HEK293 (cell line): Measurements from ENCODE around the gene CPN1.
"Not testable (repeated sequence)": the region's sequence is repeated elsewhere in the genome, so short reads cannot be mapped to it uniquely, and the experiment has no call there.

Experiments
- CTCF ChIA-PET: fragments of 350-600 bp; formaldehyde crosslinking; extraction: SDS; loops from one replicate; lab custom pipeline; 2021; ENCODE audit warnings: antibody characterized with exemption; lab: Yijun Ruan, JAX
- POLR2A ChIA-PET: fragments of 300-600 bp; formaldehyde crosslinking; extraction: SDS; loops from one replicate; lab custom pipeline; 2020; ENCODE audit warnings: antibody characterized with exemption, inconsistent platforms; lab: Yijun Ruan, JAX
- H3K27ac ChIP-seq: fragments of 200-500 bp; sonication (Bioruptor generic); 2 replicates; pipeline ENCODE4 v1.5.1; 2014; ENCODE audit warnings: low read depth, low read length, control low read depth, inconsistent platforms; ENCODE audit errors: extremely low read depth
- H3K36me3 ChIP-seq, 2 experiments: fragments of 200-500 bp in 1 of 2; sonication (Bioruptor generic) in 1 of 2; 1 replicate in 1 of 2; 2 replicates in 1 of 2; pipeline ENCODE4 v1.5.1; 2014 to 2017; ENCODE audit warnings: inconsistent platforms in 2 of 2, low read length in 2 of 2; ENCODE audit not compliant: control insufficient read depth in 2 of 2, insufficient read depth in 1 of 2
- H3K4me1 ChIP-seq: fragments of 200-500 bp; sonication (Bioruptor generic); 2 replicates; pipeline ENCODE4 v1.5.1; 2014; ENCODE audit warnings: mild to moderate bottlenecking, low read length, inconsistent platforms; ENCODE audit not compliant: control insufficient read depth, insufficient read depth
- H3K4me3 ChIP-seq: 2 replicates; pipeline ENCODE4 v1.5.1; 2011; ENCODE audit warnings: low read depth, mild to moderate bottlenecking, control low read depth, low read length, moderate library complexity
- H3K9me3 ChIP-seq: fragments of 200-500 bp; sonication (Bioruptor generic); 2 replicates; pipeline ENCODE4 v1.5.1; 2014; ENCODE audit warnings: low read depth, low read length, inconsistent platforms; ENCODE audit not compliant: control insufficient read depth, insufficient read depth
- EGR2 ChIP-seq: fragments of 450-650 bp; formaldehyde crosslinking; IDR thresholded peaks from 2 replicates; pipeline ENCODE4 v1.5.1; 2016; ENCODE audit warnings: low read depth, missing biosample characterization, missing genetic modification characterization
- KLF8 ChIP-seq: fragments of 450-650 bp; formaldehyde crosslinking; IDR thresholded peaks from 2 replicates; pipeline ENCODE4 v1.5.1; 2016; ENCODE audit warnings: missing biosample characterization, missing genetic modification characterization
- WT1 ChIP-seq: fragments of 450-650 bp; formaldehyde crosslinking; IDR thresholded peaks from 2 replicates; pipeline ENCODE4 v1.5.1; 2016; ENCODE audit warnings: missing biosample characterization, missing genetic modification characterization
- YY1 ChIP-seq: fragments of 450-650 bp; formaldehyde crosslinking; IDR thresholded peaks from 2 replicates; pipeline ENCODE4 v1.5.1; 2018; ENCODE audit warnings: missing biosample characterization, missing genetic modification characterization
- ZIC2 ChIP-seq: fragments of 450-650 bp; formaldehyde crosslinking; IDR thresholded peaks from 2 replicates; pipeline ENCODE4 v1.5.1; 2016; ENCODE audit warnings: missing biosample characterization, missing genetic modification characterization
- ZNF121 ChIP-seq: fragments of 450-650 bp; formaldehyde crosslinking; IDR thresholded peaks from 2 replicates; pipeline ENCODE4 v1.5.1; 2016; ENCODE audit warnings: missing biosample characterization, missing genetic modification characterization
- ZNF529 ChIP-seq: fragments of 450-650 bp; formaldehyde crosslinking; IDR thresholded peaks from 2 replicates; pipeline ENCODE4 v1.5.1; 2017; ENCODE audit warnings: missing genetic modification characterization, missing biosample characterization; ENCODE audit not compliant: insufficient replicate concordance
- ZNF555 ChIP-seq: fragments of 450-650 bp; formaldehyde crosslinking; conservative IDR thresholded peaks from 2 replicates; pipeline ENCODE4 v1.5.1; 2017; ENCODE audit warnings: missing biosample characterization, mild to moderate bottlenecking, missing genetic modification characterization, inconsistent platforms
- ZNF626 ChIP-seq: fragments of 450-650 bp; sonication (Bioruptor Pico); formaldehyde crosslinking; IDR thresholded peaks from 2 replicates; pipeline ENCODE4 v1.5.1; 2018; ENCODE audit warnings: missing biosample characterization, missing genetic modification characterization, inconsistent platforms
- ZNF629 ChIP-seq: fragments of 450-650 bp; formaldehyde crosslinking; IDR thresholded peaks from 2 replicates; pipeline ENCODE4 v1.5.1; 2017; ENCODE audit warnings: missing biosample characterization, missing genetic modification characterization
- ZNF701 ChIP-seq: fragments of 450-650 bp; formaldehyde crosslinking; IDR thresholded peaks from 2 replicates; pipeline ENCODE4 v1.5.1; 2016; ENCODE audit warnings: missing biosample characterization, missing genetic modification characterization
- ZSCAN30 ChIP-seq: fragments of 450-650 bp; IDR thresholded peaks from 2 replicates; pipeline ENCODE4 v1.5.1; 2018; ENCODE audit warnings: missing biosample characterization, mild to moderate bottlenecking, missing genetic modification characterization, moderate library complexity
- TF ChIP-seq, protein P1 (sequence below): fragments of 450-650 bp; formaldehyde crosslinking; IDR thresholded peaks from 2 replicates; pipeline ENCODE4 v1.5.1; 2016; ENCODE audit warnings: missing biosample characterization, missing genetic modification characterization
- TF ChIP-seq, protein P2 (sequence below): fragments of 450-650 bp; formaldehyde crosslinking; IDR thresholded peaks from 2 replicates; pipeline ENCODE4 v1.5.1; 2017; ENCODE audit warnings: missing biosample characterization, missing genetic modification characterization
- TF ChIP-seq, protein P3 (sequence below): fragments of 450-650 bp; formaldehyde crosslinking; IDR thresholded peaks from 2 replicates; pipeline ENCODE4 v1.5.1; 2017; ENCODE audit warnings: missing biosample characterization, missing genetic modification characterization
- TF ChIP-seq, protein P4 (sequence below): sonication (generic); formaldehyde crosslinking; IDR thresholded peaks from 2 replicates; pipeline ENCODE4 v1.8.1; 2022; ENCODE audit warnings: mild to moderate bottlenecking, moderate library complexity, missing genetic modification reagents
- TF ChIP-seq, protein P5 (sequence below): fragments of 450-650 bp; formaldehyde crosslinking; IDR thresholded peaks from 2 replicates; pipeline ENCODE4 v1.5.1; 2016; ENCODE audit warnings: missing biosample characterization, missing genetic modification characterization

CPN1 gene

DNA sequence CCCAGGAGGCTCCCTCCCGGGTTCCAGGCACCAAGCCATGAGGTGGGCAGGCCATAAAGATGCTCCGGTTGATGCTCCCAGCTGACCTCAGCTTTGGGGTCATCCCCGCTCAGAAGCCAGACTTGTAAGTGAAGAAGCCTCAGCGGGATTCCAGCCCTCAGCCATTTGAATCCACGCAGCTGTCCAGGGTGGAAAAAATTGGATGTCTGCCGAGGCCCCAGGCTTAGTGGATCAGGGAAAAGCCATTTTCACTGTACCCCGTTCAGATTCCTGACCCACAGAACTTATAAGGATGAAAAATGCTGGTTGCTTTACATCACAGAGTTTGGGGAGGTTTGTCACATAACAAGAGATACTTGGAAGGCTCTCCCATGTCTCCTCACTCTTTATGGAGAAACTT, 49.2 kb upstream of the CPN1 start (continued):
- TF ChIP-seq, protein P1, sequence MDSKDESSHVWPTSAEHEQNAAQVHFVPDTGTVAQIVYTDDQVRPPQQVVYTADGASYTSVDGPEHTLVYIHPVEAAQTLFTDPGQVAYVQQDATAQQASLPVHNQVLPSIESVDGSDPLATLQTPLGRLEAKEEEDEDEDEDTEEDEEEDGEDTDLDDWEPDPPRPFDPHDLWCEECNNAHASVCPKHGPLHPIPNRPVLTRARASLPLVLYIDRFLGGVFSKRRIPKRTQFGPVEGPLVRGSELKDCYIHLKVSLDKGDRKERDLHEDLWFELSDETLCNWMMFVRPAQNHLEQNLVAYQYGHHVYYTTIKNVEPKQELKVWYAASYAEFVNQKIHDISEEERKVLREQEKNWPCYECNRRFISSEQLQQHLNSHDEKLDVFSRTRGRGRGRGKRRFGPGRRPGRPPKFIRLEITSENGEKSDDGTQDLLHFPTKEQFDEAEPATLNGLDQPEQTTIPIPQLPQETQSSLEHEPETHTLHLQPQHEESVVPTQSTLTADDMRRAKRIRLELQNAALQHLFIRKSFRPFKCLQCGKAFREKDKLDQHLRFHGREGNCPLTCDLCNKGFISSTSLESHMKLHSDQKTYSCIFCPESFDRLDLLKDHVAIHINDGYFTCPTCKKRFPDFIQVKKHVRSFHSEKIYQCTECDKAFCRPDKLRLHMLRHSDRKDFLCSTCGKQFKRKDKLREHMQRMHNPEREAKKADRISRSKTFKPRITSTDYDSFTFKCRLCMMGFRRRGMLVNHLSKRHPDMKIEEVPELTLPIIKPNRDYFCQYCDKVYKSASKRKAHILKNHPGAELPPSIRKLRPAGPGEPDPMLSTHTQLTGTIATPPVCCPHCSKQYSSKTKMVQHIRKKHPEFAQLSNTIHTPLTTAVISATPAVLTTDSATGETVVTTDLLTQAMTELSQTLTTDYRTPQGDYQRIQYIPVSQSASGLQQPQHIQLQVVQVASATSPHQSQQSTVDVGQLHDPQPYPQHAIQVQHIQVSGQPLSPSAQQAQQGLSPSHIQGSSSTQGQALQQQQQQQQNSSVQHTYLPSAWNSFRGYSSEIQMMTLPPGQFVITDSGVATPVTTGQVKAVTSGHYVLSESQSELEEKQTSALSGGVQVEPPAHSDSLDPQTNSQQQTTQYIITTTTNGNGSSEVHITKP (tag by site-specific recombination), result no peak

DNA sequence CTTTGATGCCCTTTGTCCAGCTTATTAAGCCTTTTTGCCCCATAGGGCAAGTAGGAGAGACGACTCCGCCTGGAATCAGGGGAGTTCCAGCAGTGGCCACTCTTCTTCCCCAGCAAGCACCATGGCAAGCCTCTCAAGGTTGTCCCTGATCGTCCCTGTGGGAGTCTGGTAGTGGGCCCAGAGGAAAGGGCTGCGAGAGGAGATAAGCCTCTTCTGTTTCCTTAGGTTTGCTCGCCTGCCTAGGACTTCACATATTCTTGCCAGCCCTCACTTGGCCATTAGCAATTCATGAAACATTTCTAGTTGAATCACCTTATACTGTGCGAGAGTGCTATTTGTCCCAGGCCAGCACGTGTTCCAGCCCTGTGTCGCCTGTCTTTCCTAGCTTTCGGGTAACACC, 47.8 kb upstream of the CPN1 start:
- TF ChIP-seq, protein P2, sequence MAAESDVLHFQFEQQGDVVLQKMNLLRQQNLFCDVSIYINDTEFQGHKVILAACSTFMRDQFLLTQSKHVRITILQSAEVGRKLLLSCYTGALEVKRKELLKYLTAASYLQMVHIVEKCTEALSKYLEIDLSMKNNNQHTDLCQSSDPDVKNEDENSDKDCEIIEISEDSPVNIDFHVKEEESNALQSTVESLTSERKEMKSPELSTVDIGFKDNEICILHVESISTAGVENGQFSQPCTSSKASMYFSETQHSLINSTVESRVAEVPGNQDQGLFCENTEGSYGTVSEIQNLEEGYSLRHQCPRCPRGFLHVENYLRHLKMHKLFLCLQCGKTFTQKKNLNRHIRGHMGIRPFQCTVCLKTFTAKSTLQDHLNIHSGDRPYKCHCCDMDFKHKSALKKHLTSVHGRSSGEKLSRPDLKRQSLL (tag by site-specific recombination), result no peak
- TF ChIP-seq ZSCAN30 (tag by site-specific recombination) (no peak), ZNF529 (no peak), EGR2 (tag by site-specific recombination) (no peak), ZNF629 (tag by site-specific recombination) (no peak), ZNF121 (tag by site-specific recombination) (no peak), ZNF701 (tag by site-specific recombination) (no peak), KLF8 (no peak), YY1 (no peak), WT1 (tag by site-specific recombination) (no peak)
- TF ChIP-seq, protein P3, sequence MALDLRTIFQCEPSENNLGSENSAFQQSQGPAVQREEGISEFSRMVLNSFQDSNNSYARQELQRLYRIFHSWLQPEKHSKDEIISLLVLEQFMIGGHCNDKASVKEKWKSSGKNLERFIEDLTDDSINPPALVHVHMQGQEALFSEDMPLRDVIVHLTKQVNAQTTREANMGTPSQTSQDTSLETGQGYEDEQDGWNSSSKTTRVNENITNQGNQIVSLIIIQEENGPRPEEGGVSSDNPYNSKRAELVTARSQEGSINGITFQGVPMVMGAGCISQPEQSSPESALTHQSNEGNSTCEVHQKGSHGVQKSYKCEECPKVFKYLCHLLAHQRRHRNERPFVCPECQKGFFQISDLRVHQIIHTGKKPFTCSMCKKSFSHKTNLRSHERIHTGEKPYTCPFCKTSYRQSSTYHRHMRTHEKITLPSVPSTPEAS (tag by site-specific recombination), result no peak
- TF ChIP-seq, protein P4, sequence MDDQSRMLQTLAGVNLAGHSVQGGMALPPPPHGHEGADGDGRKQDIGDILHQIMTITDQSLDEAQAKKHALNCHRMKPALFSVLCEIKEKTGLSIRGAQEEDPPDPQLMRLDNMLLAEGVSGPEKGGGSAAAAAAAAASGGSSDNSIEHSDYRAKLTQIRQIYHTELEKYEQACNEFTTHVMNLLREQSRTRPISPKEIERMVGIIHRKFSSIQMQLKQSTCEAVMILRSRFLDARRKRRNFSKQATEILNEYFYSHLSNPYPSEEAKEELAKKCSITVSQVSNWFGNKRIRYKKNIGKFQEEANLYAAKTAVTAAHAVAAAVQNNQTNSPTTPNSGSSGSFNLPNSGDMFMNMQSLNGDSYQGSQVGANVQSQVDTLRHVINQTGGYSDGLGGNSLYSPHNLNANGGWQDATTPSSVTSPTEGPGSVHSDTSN (CRISPR knock-in tag), result no peak
- TF ChIP-seq, protein P5, sequence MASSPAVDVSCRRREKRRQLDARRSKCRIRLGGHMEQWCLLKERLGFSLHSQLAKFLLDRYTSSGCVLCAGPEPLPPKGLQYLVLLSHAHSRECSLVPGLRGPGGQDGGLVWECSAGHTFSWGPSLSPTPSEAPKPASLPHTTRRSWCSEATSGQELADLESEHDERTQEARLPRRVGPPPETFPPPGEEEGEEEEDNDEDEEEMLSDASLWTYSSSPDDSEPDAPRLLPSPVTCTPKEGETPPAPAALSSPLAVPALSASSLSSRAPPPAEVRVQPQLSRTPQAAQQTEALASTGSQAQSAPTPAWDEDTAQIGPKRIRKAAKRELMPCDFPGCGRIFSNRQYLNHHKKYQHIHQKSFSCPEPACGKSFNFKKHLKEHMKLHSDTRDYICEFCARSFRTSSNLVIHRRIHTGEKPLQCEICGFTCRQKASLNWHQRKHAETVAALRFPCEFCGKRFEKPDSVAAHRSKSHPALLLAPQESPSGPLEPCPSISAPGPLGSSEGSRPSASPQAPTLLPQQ (tag by site-specific recombination), result no peak
- H3K4me3 ChIP-seq, result no peak overlapping the region
- H3K9me3 ChIP-seq, result no peaks in the 10 kb centered on the region
- H3K4me1 ChIP-seq, result no peaks in the 10 kb centered on the region
- CTCF ChIA-PET, result interaction anchor here (0.5 to 0.6 kb wide), 2 partner anchors 35 to 341 kb away, joined by 3 to 4 read pairs; no protein-coding TSS in a partner anchor
- POLR2A ChIA-PET, result no interaction called here
- H3K36me3 ChIP-seq, result no peaks in the 10 kb centered on the region
- no peak overlapping the region for H3K27ac ChIP-seq

DNA sequence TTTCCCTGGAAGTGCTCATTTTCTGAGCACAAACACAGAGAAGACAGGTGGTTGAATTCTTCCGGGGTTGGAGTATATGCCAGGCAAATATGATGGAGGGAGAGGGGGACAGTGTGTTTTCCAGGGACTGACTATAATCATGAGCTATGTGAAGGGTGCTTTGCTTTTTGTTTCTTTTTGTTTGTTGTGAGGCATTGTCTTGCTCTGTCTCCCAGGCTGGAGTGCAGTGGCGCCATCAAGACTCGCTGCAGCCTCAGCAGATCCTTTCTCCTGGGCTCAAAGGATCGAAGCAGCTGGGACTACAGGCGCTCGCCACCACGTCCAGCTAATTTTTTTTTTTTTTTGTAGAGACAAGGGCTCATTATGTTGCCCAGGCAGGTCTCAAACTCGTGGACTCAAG, 47.3 kb upstream of the CPN1 start:
- POLR2A ChIA-PET, result interaction anchor here (0.7 kb wide), 1 partner anchor 35 kb away, joined by 4 read pairs; no protein-coding TSS in a partner anchor
- no peaks in the 10 kb centered on the region for H3K9me3 ChIP-seq
- no peak for TF ChIP-seq KLF8
- TF ChIP-seq ZSCAN30 (tag by site-specific recombination), result no peak
- TF ChIP-seq ZNF626 (tag by site-specific recombination), result no peak
- TF ChIP-seq ZNF555 (tag by site-specific recombination), result no peak
- no peak for TF ChIP-seq ZIC2 (tag by site-specific recombination)
- no peaks in the 10 kb centered on the region for H3K36me3 ChIP-seq
- H3K27ac ChIP-seq, result no peak overlapping the region
- CTCF ChIA-PET, result interaction anchor here (0.5 to 0.6 kb wide), 2 partner anchors 35 to 341 kb away, joined by 3 to 4 read pairs; no protein-coding TSS in a partner anchor
- no peaks in the 10 kb centered on the region for H3K4me1 ChIP-seq
- no peak overlapping the region for H3K4me3 ChIP-seq

DNA sequence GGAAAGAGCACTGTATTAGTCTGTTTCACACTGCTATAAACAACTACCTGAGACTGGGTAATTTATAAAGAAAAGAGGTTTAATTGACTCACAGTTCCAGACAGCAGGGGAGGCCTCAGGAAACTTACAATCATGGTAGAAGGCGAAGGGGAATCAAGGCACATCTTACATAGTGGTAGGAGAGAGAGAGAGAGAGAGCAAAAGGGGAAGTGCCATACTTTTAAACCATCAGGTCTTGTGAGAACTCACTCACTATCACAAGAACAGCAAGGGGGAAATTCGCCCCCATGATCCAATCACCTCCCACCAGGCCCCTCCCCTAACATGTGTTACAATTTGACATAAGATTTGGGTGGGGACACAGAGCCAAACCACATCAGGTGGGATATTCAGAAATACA, 43.7 kb upstream of the CPN1 start:
- CTCF ChIA-PET, POLR2A ChIA-PET, H3K36me3 ChIP-seq: not testable (repeated sequence)

More for the DNA sequence above, 43.7 kb upstream of the CPN1 start:
- not testable (repeated sequence) for H3K9me3 ChIP-seq, H3K27ac ChIP-seq, H3K4me3 ChIP-seq, H3K4me1 ChIP-seq
